ENCODE results near the gene SPA17.
A peak's percentile ranks its signal among the peaks of the same experiment; 100 is the strongest.

The SPA17 gene

GRCh38 chr11:124727474-124727873 is 53.8 kb downstream of the SPA17 start:
- no peak for DNase-seq

- no peak for DNase-seq
These were observed 54.4 kb downstream of the SPA17 start for GRCh38 chr11:124728134-124728533.

GRCh38 chr11:124729571-124729970 is 55.9 kb downstream of the SPA17 start:
- DNase-seq = no peak

GRCh38 chr11:124732230-124732629 is 58.5 kb downstream of the SPA17 start:
- DNase-seq = peak; percentile 47

- DNase-seq = peak; percentile 28
These were observed 63.0 kb downstream of the SPA17 start for GRCh38 chr11:124736736-124737135.

GRCh38 chr11:124737638-124738305 is 64.1 kb downstream of the SPA17 start:
- DNase-seq = no peak

- DNase-seq = no peak
These were observed 65.2 kb downstream of the SPA17 start for GRCh38 chr11:124738713-124739478.

- DNase-seq = peak; percentile 87
These were observed 66.0 kb downstream of the SPA17 start, which contains the start of gene NRGN for GRCh38 chr11:124739479-124740276. TSS of gene NRGN (plus strand) at chr11:124739942. CDS start at chr11:124740085, 143 bp downstream.

GRCh38 chr11:124740277-124740882 is 66.7 kb downstream of the SPA17 start:
- peak; percentile 69 for DNase-seq

GRCh38 chr11:124742555-124742954 is 68.9 kb downstream of the SPA17 start:
- no peak for DNase-seq

- DNase-seq = no peak
These were observed 69.3 kb downstream of the SPA17 start for GRCh38 chr11:124743050-124743449.

GRCh38 chr11:124745270-124745834 is 71.6 kb downstream of the SPA17 start:
- DNase-seq = no peak

GRCh38 chr11:124745835-124746620 is 72.3 kb downstream of the SPA17 start:
- no peak for DNase-seq

GRCh38 chr11:124746621-124747243 is 73.0 kb downstream of the SPA17 start:
- DNase-seq = no peak
